Kasumi-1 (cell line): ENCODE results near the gene STRIP1.

Source experiments
- DNase-seq, 2 experiments: peaks; one replicate each; lab custom pipeline; 2025; lab: John Stamatoyannopoulos, UW

The STRIP1 gene, protein sequence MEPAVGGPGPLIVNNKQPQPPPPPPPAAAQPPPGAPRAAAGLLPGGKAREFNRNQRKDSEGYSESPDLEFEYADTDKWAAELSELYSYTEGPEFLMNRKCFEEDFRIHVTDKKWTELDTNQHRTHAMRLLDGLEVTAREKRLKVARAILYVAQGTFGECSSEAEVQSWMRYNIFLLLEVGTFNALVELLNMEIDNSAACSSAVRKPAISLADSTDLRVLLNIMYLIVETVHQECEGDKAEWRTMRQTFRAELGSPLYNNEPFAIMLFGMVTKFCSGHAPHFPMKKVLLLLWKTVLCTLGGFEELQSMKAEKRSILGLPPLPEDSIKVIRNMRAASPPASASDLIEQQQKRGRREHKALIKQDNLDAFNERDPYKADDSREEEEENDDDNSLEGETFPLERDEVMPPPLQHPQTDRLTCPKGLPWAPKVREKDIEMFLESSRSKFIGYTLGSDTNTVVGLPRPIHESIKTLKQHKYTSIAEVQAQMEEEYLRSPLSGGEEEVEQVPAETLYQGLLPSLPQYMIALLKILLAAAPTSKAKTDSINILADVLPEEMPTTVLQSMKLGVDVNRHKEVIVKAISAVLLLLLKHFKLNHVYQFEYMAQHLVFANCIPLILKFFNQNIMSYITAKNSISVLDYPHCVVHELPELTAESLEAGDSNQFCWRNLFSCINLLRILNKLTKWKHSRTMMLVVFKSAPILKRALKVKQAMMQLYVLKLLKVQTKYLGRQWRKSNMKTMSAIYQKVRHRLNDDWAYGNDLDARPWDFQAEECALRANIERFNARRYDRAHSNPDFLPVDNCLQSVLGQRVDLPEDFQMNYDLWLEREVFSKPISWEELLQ

GRCh38 chr1:110034451-110035235 lies at the start of gene STRIP1:
STRIP1 (plus strand) TSS chr1:110034624; CDS start chr1:110034638, 14 bp downstream.
- peak; percentile 98 for DNase-seq

DNA sequence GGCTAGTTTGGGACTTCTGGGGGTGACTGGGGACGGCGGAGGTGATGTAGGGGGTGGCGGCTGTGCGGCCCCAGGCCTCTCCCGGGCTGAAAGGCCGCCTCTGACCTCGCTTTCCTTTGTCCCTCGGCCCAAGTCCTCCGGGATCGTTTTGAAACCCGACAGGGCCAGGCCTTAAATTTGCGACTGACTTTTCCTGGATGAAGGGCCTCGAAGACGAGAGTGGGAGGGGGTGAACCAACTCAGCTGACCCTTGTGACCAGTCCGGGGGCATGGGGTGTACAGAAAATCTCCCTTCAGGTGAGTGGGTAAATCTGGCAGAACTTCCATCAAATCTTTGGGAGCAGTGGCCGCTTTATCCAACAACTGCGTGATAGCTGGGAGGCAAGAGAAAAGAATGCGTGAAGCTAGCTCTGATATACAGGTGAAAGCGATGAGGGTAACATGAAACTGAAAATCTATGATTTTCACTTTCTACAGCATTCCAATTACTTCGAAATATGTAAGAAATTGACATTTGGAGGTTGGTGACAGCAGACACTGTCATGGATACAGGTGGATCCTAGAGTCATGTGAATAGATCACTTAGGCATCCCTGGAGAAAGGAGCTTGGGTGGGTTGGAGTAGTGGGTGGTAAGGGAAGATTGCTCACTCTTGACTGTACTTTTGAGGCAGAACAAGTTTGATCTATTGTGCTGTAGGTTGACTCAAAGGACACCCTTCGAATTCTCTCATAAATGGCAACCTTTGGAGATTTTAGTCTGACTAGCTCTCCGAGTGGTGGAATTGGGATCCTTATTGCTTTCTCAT lies 49.0 kb upstream of the STRIP1 start:
- DNase-seq = peak in 1 of 2 experiments; percentile 9

GRCh38 chr1:109986054-109986444 lies 48.4 kb upstream of the STRIP1 start:
- no peak for DNase-seq

GRCh38 chr1:109988349-109988914 lies 46.0 kb upstream of the STRIP1 start:
- no peak for DNase-seq

GRCh38 chr1:109989506-109990301 lies 44.7 kb upstream of the STRIP1 start:
- DNase-seq = peak; percentile 29 to 41

- no peak for DNase-seq
Observed at GRCh38 chr1:109990302-109990653, 44.1 kb upstream of the STRIP1 start.

DNA sequence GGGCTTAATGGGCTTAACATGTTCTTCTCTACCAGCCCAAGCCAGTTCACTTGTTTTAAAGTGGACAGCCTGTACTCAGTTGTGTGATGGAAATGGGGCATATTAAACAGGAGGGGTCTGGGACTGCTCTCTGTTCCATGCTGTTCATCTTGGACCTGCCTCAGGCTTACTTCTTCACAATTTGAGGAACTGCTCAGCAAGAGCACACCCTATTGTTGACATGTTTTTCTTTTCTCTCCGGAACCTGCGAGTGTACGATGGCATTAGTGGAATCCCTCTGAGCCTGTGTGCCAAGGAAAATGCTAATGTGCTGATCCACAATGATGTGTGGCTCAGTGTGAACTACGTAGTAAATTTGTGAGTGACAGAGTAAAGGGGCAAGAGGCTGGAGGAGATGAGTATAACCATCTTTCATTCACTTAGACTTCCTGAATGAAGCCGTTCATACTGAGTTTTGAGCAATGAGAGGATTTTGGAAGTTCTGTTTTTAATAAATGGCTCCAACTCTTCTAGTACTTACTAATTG lies 43.0 kb upstream of the STRIP1 start:
- DNase-seq = no peak

GRCh38 chr1:109993885-109994284 lies 40.5 kb upstream of the STRIP1 start:
- DNase-seq = no peak

DNA sequence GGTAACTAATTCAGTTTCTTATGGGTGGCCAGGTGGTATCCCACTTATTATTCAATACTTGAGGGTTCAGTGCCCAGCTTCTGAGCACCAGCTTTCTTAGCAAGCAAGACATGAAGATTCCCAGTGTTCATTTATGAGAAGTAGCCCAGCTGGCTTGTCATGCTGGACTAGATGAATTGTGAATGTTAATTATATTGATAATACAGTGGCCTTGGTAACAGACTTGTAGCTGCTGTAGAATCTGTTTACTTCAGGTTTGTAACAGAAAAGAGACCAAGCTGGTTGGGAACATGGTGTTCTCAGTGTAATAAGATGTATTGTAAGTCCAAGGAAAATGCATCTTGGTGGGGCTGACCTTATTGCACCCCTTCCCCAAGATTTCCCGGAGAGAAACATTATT lies 39.8 kb upstream of the STRIP1 start:
- no peak for DNase-seq

DNA sequence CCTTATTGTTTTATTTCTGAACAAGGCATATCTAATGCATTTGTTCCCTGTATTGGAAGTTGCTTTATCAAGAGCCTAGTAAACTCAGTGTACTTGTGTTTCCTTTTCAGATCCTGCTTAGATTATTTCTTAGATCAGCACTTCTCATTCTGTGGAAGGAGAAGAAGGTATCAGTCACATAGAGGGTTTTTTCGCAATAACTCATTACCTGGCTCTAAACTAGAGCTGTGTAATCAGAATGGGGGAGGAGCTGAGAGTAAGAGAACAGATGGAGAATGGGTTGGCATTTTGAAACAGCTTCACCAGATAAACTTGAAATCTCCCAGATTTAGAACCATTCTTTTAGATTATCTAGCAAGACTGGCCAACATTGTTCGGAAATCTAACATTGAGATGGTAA lies 38.9 kb upstream of the STRIP1 start:
- no peak for DNase-seq

GRCh38 chr1:109996476-109996875 lies 37.9 kb upstream of the STRIP1 start:
- no peak for DNase-seq

DNA sequence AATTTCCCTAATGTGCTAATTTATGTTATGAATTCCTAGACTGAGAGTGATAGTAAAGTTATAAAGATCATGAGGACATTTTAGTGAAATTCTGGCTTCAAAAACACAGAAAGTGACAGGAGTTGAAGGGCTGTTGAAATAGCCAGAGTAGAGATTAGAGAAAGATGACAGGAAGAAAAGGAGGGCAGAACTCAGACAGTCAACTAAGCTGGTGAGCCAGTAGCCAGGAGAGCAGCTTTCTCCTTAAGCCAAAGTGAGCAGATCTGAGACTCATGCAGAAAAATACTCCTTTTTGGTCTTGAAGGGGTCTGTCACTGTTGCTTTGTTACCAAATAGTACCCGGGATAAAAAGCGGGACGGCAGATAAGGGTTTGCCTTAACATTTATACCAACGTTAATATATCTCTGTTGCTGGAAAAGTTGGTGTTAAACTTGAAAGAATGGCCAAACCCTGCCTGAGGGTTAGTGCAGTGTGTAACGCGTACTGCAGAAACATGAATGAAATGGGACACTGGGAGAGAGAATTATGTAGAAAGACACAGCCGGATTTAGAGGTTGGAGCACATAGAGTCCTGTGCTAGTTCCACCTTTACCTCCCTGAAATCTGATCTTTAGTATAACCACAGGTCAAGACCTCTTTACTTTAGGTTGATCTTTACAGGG lies 37.1 kb upstream of the STRIP1 start:
- no peak for DNase-seq

GRCh38 chr1:109997867-109998229 lies 36.6 kb upstream of the STRIP1 start:
- DNase-seq = no peak

- DNase-seq = no peak
Observed at GRCh38 chr1:110002695-110003094, 31.7 kb upstream of the STRIP1 start.

DNA sequence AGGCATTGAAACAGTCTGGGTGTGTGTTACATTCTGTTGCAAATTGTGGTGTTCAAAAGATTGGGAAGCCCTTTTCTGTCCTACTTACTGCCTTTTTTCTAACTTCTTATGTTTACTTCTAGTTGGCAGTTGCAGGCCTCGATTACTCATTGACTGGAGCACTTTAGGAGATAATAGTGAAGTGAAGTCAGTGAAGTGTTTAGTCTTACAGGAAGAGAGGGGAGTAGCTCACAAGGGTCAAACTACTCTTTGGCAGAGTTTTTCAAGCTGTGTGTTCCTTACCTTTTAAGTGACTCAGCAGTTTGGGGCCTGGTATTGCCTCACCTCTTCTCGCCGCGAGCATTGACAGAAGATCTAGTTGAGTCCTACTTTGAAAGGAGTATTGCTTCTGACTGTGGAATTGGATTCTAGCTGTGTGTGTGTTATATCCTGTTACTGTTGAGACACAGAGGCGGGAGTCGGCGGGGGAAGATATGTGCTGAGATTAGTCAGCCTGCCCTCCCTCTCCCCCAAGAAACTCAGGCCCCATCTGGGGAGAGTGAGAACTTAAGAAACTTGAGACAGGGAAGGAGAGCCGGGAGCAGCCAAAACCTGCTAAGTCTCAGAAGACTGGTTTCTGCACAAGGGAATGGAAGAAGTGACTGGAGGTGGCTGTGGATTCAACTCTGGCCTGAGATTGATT lies 30.5 kb upstream of the STRIP1 start:
- peak; percentile 85 to 88 for DNase-seq

DNA sequence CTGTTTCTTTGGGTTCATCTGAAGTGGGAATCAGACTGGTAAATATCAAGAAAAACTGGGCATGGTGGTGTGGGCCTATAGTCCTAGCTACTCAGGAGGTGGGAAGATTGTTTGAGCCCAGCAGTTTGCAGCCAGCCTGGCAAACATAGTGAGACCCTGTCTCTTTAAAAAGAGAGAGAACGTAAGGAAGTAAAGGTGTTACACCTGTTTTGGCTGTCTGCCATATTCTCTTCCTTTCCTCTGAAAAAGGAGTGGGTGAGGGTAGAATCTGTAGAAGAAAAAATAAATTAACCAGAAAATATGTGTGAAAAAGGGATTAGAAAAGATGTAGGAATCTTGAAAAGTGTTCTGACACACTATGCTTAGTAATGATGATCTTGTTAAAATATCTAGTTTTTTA lies 29.8 kb upstream of the STRIP1 start:
- no peak for DNase-seq

GRCh38 chr1:110005971-110006370 lies 28.5 kb upstream of the STRIP1 start:
- no peak for DNase-seq

DNA sequence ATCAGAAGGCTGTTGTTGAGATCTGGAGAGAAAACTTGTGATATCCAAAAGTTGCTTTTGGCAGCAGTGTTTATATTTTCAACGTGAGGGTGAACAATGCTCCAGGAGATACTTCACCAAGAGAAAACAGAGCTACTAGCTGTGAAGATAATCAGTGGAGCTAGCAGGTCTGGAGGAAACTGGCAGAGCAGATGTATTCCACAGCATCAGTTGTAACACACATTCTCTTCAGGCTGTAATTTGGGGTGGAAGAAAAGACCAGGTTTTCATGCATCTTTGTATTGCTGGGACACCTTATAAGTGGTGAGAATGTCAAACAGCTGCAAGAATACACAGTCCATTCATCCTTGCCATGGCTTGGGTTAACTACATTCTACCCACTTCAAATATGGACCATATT lies 27.9 kb upstream of the STRIP1 start:
- DNase-seq = no peak
